Gastrocnemius medialis (tissue), 4 donors: ENCODE measurements around the gene MTMR4. TPM values are rescaled to one million over a fixed set of nuclear protein-coding genes. Genes with fewer than 3 reads are reported as not detected.

ENCODE experiments used
- ATAC-seq, 2 donors: fragments of 150-250 bp; one replicate each; pipeline ENCODE4 v1.9.1; 2016
- DNase-seq, 2 donors: peaks; one replicate each; pipeline ENCODE4 v3.0.0-alpha.2; 2019
- H3K27ac ChIP-seq, 4 donors: fragments of 200-600 bp; sonication (generic); 1 replicate in 1 of 4; 2 replicates in 3 of 4; pipeline ENCODE4 v1.5.1; 2016 to 2018; ENCODE audit warnings: mild to moderate bottlenecking in 2 of 4, moderate library complexity in 1 of 4
- H3K27me3 ChIP-seq, 3 donors: fragments of 200-600 bp; sonication (generic) in 2 of 3; 1 replicate in 1 of 3; 2 replicates in 2 of 3; pipeline versions ENCODE4 v1.5.1 to v1.6.0; 2016 to 2019; ENCODE audit warnings: mild to moderate bottlenecking in 1 of 3, moderate library complexity in 1 of 3
- H3K36me3 ChIP-seq, 2 donors: fragments of 200-600 bp; sonication (generic) in 1 of 2; one replicate each; pipeline ENCODE4 v1.5.1; 2017 to 2018
- H3K4me1 ChIP-seq, 2 donors: fragments of 200-600 bp; sonication (generic) in 1 of 2; one replicate each; pipeline ENCODE4 v1.5.1; 2016 to 2017; ENCODE audit warnings: mild to moderate bottlenecking in 2 of 2
- H3K4me3 ChIP-seq, 4 donors: fragments of 200-600 bp; sonication (generic) in 3 of 4; 1 replicate in 1 of 4; 2 replicates in 3 of 4; pipeline ENCODE4 v1.5.1; 2016 to 2019; ENCODE audit warnings: mild to moderate bottlenecking in 2 of 4
- H3K9me3 ChIP-seq, 3 donors: fragments of 200-600 bp; sonication (generic) in 2 of 3; 1 replicate in 1 of 3; 2 replicates in 2 of 3; pipeline ENCODE4 v1.5.1; 2016 to 2019
- CTCF ChIP-seq, 5 experiments: fragments of 450-650 bp in 3 of 5; fragments of 200-600 bp in 2 of 5; sonication (generic) in 2 of 5; IDR thresholded peaks in 4 of 5; conservative IDR thresholded peaks in 1 of 5; 1 replicate in 4 of 5; 2 replicates in 1 of 5; pipeline ENCODE4 v1.5.1; 2016 to 2019; ENCODE audit warnings: antibody characterized with exemption in 5 of 5, mild to moderate bottlenecking in 3 of 5, moderate library complexity in 3 of 5
- POLR2A ChIP-seq, 2 donors: fragments of 450-650 bp; IDR thresholded peaks; one replicate each; pipeline ENCODE4 v1.6.1; 2017; ENCODE audit warnings: antibody characterized with exemption in 2 of 2, mild to moderate bottlenecking in 2 of 2, moderate library complexity in 2 of 2
- in situ Hi-C, 4 donors: fragments of 200-750 bp; cut with MboI; loops; one replicate each; pipeline versions ENCODE4 v1.15.0 to v1.8.0; 2017; ENCODE audit warnings: low sequenced_read_pairs in 4 of 4
- intact Hi-C: fragments of 100-400 bp; cut with DNase I; formaldehyde crosslinking; loops from one replicate; pipeline ENCODE4 v1.15.1; 2023; ENCODE audit warnings: low total_unique reads
- total RNA-seq, 4 donors: library from RNA; depleted of rRNA; stranded (reverse); fragments of >200 nt; gene quantifications; one replicate each; pipeline versions ENCODE4 v1.1.0 to v1.2.3, GENCODE V29; 2016

MTMR4 gene
- total RNA-seq, 4 donors from 2014 or later, result 7.9 to 16.1 (median 11.1) TPM

GRCh38 chr17:58447039-58447975, 67.1 kb downstream of the MTMR4 start:
- intact Hi-C loops (no loop called here), in situ Hi-C loops (no loop called here)
- ATAC-seq (no peak), DNase-seq (peak in 1 of 2 donors; percentile 5)
- no peaks in the 10 kb centered on the region for H3K36me3 ChIP-seq
- H3K9me3 ChIP-seq, result no peaks in the 10 kb centered on the region
- H3K27me3 ChIP-seq, result no peaks in the 10 kb centered on the region
- no peaks in the 10 kb centered on the region for H3K4me1 ChIP-seq
- H3K4me3 ChIP-seq, result no peak overlapping the region
- TF ChIP-seq POLR2A (IDR thresholded peaks at IDR 0.05), result no peak
- peak in 2 of 5 experiments; percentile 25 to 28 for TF ChIP-seq CTCF (IDR thresholded peaks at IDR 0.05 in 4 of 5, conservative IDR thresholded peaks at IDR 0.05 in 1 of 5)
- no peak overlapping the region for H3K27ac ChIP-seq

GRCh38 chr17:58446086-58446485, 68.4 kb downstream of the MTMR4 start:
- TF ChIP-seq CTCF (IDR thresholded peaks at IDR 0.05 in 4 of 5, conservative IDR thresholded peaks at IDR 0.05 in 1 of 5) (no peak), POLR2A (IDR thresholded peaks at IDR 0.05) (no peak)
- ATAC-seq, result no peak
- no peaks in the 10 kb centered on the region for H3K4me1 ChIP-seq
- no peak overlapping the region for H3K27ac ChIP-seq
- DNase-seq, result no peak
- H3K4me3 ChIP-seq, result no peak overlapping the region
- no peaks in the 10 kb centered on the region for H3K27me3 ChIP-seq
- H3K36me3 ChIP-seq, result no peaks in the 10 kb centered on the region
- no peaks in the 10 kb centered on the region for H3K9me3 ChIP-seq
- in situ Hi-C loops (no loop called here), intact Hi-C loops (no loop called here)

Other genes with a start within 250 kb of the MTMR4 start
- gene MPO, start 233.7 kb downstream of the MTMR4 start, total RNA-seq, result under 1 TPM in 3 of 4 donors, not detected in 1; 0.18 to 0.32 (median 0.31) TPM
- gene TSPOAP1, start 185.8 kb downstream of the MTMR4 start, total RNA-seq, result 1 to 10 TPM in 2 of 4 donors, under 1 TPM in 2; 0.72 to 1.6 (median 1.0) TPM
- gene SUPT4H1, start 162.4 kb downstream of the MTMR4 start, total RNA-seq, result 10 to 100 TPM; 39.6 to 49.0 (median 41.1) TPM
- gene RNF43, start 97.1 kb downstream of the MTMR4 start, total RNA-seq, result under 1 TPM in 1 of 4 donors, not detected in 3; 0.20 TPM
- not detected for gene HSF5, start 26.2 kb downstream of the MTMR4 start, total RNA-seq
- not detected for gene TEX14, start 177.4 kb upstream of the MTMR4 start, total RNA-seq
- 10 to 100 TPM in 2 of 4 donors, 1 to 10 TPM in 2; 6.4 to 18.7 (median 12.5) TPM for gene RAD51C, start 178.0 kb upstream of the MTMR4 start, total RNA-seq
- gene PPM1E, start 241.2 kb upstream of the MTMR4 start, total RNA-seq, result under 1 TPM in 2 of 4 donors, not detected in 2; 0.04 to 0.07 TPM